Stimulated activated naive CD8-positive, alpha-beta T cell treated with anti-CD3 and anti-CD28 coated beads, Interleukin-15, amount 100 ng/mL, for 72 hours (primary cell): ENCODE data around the gene ADAMTSL2.

Source experiments
- ATAC-seq: fragments of 150-1000 bp; cut with Tn5 transposase; 2 replicates; pipeline ENCODE4 v1.10.0; 2021; ENCODE audit warnings: mild to moderate bottlenecking, moderate library complexity
- DNase-seq, 2 donors: peaks; one replicate each; pipeline ENCODE4 v3.0.0; 2021 to 2022
- H3K27ac Mint-ChIP-seq, 2 donors: one replicate each; pipeline ENCODE4 v1.8.0; 2022; ENCODE audit warnings: mild to moderate bottlenecking in 2 of 2, mixed read lengths in 2 of 2, moderate library complexity in 2 of 2
- H3K27me3 Mint-ChIP-seq: one replicate; pipeline ENCODE4 v1.8.0; 2022; ENCODE audit warnings: mixed read lengths
- H3K4me1 Mint-ChIP-seq: one replicate; pipeline ENCODE4 v1.8.0; 2022; ENCODE audit warnings: mild to moderate bottlenecking, mixed read lengths
- H3K4me3 Mint-ChIP-seq, 2 donors: one replicate each; pipeline ENCODE4 v1.8.0; 2022; ENCODE audit warnings: mild to moderate bottlenecking in 2 of 2, mixed read lengths in 2 of 2, moderate library complexity in 1 of 2
- H3K9me3 Mint-ChIP-seq, 2 donors: one replicate each; pipeline ENCODE4 v1.8.0; 2022; ENCODE audit warnings: mixed read lengths in 2 of 2

ADAMTSL2 gene

DNA sequence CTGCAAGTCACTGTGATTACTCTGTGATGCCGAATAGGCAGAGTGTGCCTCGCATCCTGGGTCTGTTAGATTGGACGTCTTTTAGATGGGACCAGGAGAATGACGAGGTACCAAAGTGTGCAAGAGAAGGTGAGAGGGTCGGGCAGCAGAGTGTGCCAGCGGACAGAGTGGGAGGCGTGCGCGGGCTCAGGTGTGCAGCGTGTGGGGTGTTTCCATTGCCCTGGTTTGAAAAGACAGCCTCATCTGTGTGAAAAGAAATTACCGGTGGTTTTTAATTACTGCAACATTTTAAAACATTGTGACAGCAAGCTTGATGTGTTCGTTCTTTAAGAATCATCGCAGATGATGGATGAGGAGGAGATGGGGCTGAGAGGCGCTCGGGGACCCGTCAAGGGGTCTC is 78.9 kb downstream of the ADAMTSL2 start:
- DNase-seq (no peak), ATAC-seq (no peak)
- Mint-ChIP-seq H3K9me3 (no peaks in the 10 kb centered on the region), H3K4me3 (no peak overlapping the region), H3K4me1 (peaks cover 6% of the 10 kb centered on the region), H3K27ac (no peak overlapping the region), H3K27me3 (peaks cover 50% of the 10 kb centered on the region)

DNA sequence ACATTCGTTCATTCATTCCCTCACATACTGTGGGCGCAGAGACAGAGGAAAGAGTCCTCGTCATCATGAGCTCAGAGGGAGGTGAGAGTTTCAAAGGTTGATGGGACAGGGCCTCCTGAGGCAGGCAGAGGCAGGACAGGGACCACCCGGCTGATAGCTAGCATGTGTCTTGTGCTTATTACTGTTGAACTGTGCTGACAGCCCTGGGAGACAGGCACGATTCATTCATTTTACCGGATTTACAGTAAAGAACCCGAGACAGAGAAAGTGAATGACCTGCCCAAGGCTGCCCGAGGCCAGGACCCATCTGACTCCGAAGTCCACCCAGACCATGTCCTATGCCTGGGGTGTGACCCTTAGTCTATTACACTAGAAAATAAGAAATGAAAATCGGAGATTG is 79.6 kb downstream of the ADAMTSL2 start:
- ATAC-seq (no peak), DNase-seq (no peak)
- H3K4me1 Mint-ChIP-seq, result peaks cover 6% of the 10 kb centered on the region
- H3K9me3 Mint-ChIP-seq, result no peaks in the 10 kb centered on the region
- H3K4me3 Mint-ChIP-seq, result no peak overlapping the region
- peaks cover 46% of the 10 kb centered on the region for H3K27me3 Mint-ChIP-seq
- no peak overlapping the region for H3K27ac Mint-ChIP-seq

DNA sequence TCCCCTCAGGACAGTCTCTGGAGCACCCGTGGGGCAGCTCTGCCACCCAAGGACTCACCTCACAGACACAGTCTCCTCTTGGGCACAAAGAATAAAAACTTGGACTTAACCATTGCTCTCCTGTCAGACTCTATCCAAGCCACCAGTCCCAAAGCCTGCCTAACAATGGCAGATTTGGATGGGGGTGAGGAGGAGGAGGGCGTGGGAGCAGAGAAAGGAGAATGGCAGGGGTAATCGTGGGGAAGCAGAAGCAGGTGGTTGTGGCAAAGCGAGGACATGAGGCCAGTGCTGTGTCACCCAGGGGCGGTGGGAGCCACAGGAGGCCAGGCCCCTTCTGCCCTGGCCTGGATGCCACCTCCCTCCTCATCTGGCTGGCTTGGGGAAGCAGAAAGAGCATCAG is 80.2 kb downstream of the ADAMTSL2 start:
- no peaks in the 10 kb centered on the region for H3K9me3 Mint-ChIP-seq
- no peak overlapping the region for H3K27ac Mint-ChIP-seq
- H3K27me3 Mint-ChIP-seq, result peaks cover 42% of the 10 kb centered on the region
- no peak for ATAC-seq
- no peak for DNase-seq
- H3K4me3 Mint-ChIP-seq, result no peak overlapping the region
- H3K4me1 Mint-ChIP-seq, result peaks cover 6% of the 10 kb centered on the region

DNA sequence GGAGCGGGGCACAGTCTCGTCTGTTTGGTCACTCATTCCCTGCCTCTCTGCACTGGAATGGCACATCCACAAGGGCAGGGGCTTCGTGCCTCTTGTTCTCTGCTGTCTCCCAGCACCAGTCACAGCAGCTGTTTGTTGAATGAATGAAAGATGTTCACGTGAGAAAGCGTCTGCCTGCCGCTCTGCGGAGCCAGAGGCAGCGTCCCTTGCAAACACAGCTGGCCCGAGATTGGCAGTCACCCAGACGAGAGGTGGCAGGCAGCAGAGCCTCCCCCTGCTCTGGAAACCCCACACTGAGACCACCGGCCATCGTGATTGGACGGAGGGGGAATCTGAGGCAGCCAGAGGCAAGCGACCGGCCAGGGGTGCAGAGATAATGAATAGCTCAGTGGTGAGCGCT is 80.7 kb downstream of the ADAMTSL2 start:
- Mint-ChIP-seq H3K4me3 (no peak overlapping the region), H3K9me3 (no peaks in the 10 kb centered on the region), H3K27me3 (peaks cover 37% of the 10 kb centered on the region)

DNA sequence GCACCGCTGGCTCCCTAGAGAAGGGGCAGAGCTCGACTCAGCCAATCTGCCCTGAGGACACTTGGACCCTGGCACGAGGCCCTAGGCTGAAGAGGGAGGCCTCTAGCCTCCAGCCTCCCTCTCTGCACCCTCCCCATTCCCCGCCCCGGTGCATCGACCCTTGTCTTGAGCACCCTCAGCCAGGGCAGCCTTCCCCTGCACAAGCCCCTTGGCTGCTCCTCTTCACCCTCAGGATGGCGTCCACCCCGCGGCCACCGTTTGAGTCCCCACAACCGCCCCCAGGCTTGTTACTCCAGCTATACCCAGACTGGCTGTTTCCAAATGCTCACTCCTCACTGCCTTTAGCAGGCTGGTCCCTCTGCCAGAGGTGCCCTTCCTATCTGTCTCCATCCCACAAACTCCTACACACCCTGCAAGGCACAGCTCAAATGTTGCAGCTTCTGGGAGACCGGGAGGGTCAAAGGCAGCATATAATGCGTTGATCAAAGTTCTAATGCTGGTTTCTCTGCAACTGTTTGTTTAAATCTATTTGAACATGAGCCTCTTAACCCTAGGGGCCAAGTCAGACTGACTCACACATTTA is 81.2 kb downstream of the ADAMTSL2 start:
- no peak overlapping the region for H3K4me3 Mint-ChIP-seq
- H3K9me3 Mint-ChIP-seq, result no peaks in the 10 kb centered on the region
- H3K27me3 Mint-ChIP-seq, result peaks cover 32% of the 10 kb centered on the region
- no peak for ATAC-seq
- no peak overlapping the region for H3K27ac Mint-ChIP-seq
- peaks cover 13% of the 10 kb centered on the region for H3K4me1 Mint-ChIP-seq
- DNase-seq, result no peak

More for the DNA sequence above, 80.7 kb downstream of the ADAMTSL2 start:
- ATAC-seq (no peak), DNase-seq (no peak)
- peaks cover 8% of the 10 kb centered on the region for H3K4me1 Mint-ChIP-seq
- no peak overlapping the region for H3K27ac Mint-ChIP-seq

DNA sequence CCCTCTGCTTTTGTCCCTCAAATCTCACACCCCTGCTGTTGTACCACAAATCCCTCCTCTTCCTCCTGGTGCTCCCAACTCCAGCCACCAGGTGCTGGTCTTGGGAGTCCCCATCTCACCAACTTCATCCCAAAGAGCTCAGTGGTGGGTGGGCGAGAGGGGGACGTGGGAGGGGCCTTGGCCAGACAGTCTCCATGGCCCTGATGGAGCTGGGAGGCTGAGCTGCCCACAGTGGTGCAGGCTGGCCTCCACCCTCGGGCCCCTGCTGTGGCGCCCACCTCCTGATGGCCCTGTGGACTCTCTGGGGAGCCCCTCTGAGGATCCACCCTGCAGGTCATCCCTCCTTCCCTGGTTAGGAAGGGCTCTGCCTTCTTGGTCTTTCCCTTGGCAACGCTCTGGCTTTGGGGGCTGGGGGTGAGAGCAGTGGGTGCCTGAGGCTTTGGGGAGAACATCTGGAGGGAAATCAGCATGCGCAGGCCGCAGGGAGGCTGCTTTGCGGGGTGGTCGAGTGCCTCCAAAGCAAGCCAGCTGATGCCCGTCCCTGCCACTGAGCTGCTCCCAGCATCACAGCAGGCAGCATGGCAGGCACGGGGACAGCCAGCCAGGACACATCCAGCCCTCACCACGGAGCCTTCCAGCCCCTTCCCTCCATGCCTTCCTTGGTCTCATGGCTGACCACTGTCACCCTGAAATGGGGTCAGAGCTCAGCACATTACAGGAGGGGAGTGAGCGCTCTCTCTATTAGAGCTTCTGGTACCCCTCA is 82.3 kb downstream of the ADAMTSL2 start:
- Mint-ChIP-seq H3K27me3 (peaks cover 21% of the 10 kb centered on the region), H3K9me3 (no peaks in the 10 kb centered on the region), H3K27ac (no peak overlapping the region), H3K4me1 (peaks cover 24% of the 10 kb centered on the region), H3K4me3 (no peak overlapping the region)
- DNase-seq (no peak), ATAC-seq (no peak)

DNA sequence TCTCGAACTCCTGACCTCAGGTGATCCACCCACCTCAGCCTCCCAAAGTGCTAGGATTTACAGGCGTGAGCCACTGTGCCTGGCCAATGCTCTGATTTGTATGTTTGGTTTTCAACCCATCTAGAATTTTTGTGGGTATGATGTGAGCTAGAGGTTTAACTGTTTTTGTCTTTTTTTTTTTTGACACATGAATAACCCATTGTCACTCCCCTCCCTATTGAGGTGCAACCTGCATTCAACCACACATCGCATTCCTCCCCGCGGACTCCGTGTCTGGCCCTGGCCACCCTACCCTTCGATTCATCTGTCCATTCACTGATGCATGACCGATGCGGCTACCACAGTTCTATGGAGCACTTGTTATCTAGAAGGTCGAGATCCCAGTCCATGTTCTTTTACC is 84.2 kb downstream of the ADAMTSL2 start:
- no peak overlapping the region for H3K4me3 Mint-ChIP-seq

DNA sequence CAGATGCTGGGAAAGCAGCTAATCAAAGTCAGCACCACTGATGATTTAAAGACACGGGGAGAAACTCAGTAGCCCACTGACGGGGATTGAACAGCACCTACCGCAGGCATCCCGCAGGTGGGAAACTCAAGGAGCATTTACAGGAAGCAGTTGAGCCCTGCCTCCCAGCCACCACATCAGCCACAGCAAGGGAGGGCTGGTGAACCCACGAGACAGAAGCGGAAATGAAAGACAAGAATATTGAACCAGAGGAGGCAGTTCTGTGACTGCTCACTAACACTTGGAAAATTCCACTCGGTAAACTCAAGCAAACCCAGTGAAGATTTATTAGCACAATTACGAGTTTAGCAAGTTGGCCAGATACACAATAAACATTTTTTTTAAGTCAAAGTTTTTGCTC is 85.3 kb downstream of the ADAMTSL2 start:
- H3K4me1 Mint-ChIP-seq, result peaks cover 33% of the 10 kb centered on the region
- DNase-seq, result peak in 1 of 2 donors; percentile 57
- H3K27me3 Mint-ChIP-seq, result peaks cover 8% of the 10 kb centered on the region
- peak; percentile 76 for ATAC-seq
- peak overlapping the region; percentile 60 to 68 for H3K4me3 Mint-ChIP-seq
- H3K9me3 Mint-ChIP-seq, result peaks cover 0 to 5% of the 10 kb centered on the region in 2 donors
- no peak overlapping the region for H3K27ac Mint-ChIP-seq

More for the DNA sequence above, 84.2 kb downstream of the ADAMTSL2 start:
- ATAC-seq, result no peak
- peaks cover 8% of the 10 kb centered on the region for H3K27me3 Mint-ChIP-seq
- no peaks in the 10 kb centered on the region for H3K9me3 Mint-ChIP-seq
- no peak overlapping the region for H3K27ac Mint-ChIP-seq
- no peak for DNase-seq
- peaks cover 33% of the 10 kb centered on the region for H3K4me1 Mint-ChIP-seq

DNA sequence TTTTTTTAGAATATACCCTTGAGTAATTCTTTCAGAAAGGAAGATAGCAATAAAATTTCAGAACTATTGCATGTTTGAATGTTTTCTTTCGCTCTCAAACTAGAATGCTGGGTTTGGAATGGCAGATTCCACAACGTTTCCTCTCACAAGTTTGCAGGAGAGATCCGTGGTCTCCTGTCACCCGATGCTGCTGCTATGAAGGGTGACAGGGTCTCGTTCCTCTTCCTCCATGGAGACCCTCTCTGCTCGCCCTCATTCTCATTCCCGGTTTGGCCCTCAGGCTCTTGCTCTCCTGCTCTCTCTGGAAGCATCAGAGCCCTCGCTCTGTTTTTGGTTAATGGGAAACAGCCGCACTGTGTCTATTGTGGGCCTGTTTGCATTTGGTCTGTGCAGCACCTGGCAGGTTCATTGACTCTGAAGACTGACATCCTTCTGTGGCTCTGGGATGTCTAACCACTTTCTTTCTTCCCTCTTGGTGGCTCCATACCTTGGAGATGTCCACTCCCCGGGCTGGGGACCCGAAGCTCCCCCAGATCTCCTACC is 87.3 kb downstream of the ADAMTSL2 start:
- H3K4me1 Mint-ChIP-seq, result peaks cover 33% of the 10 kb centered on the region
- no peaks in the 10 kb centered on the region for H3K27me3 Mint-ChIP-seq
- peak overlapping the region; percentile 34 to 44 for H3K4me3 Mint-ChIP-seq
- ATAC-seq (no peak), DNase-seq (no peak)
- H3K9me3 Mint-ChIP-seq, result peaks cover 10 to 20% of the 10 kb centered on the region in 2 donors
- no peak overlapping the region for H3K27ac Mint-ChIP-seq

DNA sequence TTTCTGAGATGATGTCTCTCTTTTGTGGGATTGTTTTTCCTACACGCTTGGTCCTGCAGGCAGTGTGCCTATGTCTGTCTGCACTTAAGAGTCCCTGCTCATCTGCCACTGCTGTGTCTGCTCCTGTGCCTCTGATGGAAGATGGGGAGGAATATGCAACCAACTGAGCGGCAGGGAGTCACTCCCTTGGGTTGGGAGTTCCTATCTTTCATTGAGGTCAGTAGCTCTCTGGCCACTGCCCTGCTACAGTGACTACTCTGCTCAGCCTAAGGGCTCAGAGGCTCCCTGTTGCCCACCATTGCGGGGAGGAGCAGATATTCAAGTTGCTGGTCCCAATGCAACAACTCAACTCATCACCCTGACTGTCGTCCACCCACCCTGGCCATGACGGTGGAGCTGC is 88.1 kb downstream of the ADAMTSL2 start:
- no peak overlapping the region for H3K27ac Mint-ChIP-seq
- peaks cover 33% of the 10 kb centered on the region for H3K4me1 Mint-ChIP-seq
- no peak for ATAC-seq
- peaks cover 16 to 28% of the 10 kb centered on the region in 2 donors for H3K9me3 Mint-ChIP-seq
- no peaks in the 10 kb centered on the region for H3K27me3 Mint-ChIP-seq
- DNase-seq, result no peak
- no peak overlapping the region for H3K4me3 Mint-ChIP-seq
